LNCaP clone FGC (cell line): ENCODE results near the gene GNB1L.
"Not testable (repeated sequence)": the region's sequence is repeated elsewhere in the genome, so short reads cannot be mapped to it uniquely, and the experiment has no call there.

Experiments
- DNase-seq: peaks from one replicate; pipeline ENCODE4 v3.0.0-alpha.2; 2011; ENCODE audit warnings: low read depth
- H3K4me3 ChIP-seq: 2 replicates; pipeline ENCODE4 v1.5.1; 2011; ENCODE audit warnings: mild to moderate bottlenecking, low read depth, low read length, control low read depth
- TF ChIP-seq, protein P1 (sequence below): IDR thresholded peaks from 2 replicates; pipeline ENCODE4 v1.5.1; 2012; ENCODE audit warnings: mild to moderate bottlenecking; ENCODE audit not compliant: control insufficient read depth, insufficient read depth; ENCODE audit errors: extremely low read depth

Gene GNB1L

DNA sequence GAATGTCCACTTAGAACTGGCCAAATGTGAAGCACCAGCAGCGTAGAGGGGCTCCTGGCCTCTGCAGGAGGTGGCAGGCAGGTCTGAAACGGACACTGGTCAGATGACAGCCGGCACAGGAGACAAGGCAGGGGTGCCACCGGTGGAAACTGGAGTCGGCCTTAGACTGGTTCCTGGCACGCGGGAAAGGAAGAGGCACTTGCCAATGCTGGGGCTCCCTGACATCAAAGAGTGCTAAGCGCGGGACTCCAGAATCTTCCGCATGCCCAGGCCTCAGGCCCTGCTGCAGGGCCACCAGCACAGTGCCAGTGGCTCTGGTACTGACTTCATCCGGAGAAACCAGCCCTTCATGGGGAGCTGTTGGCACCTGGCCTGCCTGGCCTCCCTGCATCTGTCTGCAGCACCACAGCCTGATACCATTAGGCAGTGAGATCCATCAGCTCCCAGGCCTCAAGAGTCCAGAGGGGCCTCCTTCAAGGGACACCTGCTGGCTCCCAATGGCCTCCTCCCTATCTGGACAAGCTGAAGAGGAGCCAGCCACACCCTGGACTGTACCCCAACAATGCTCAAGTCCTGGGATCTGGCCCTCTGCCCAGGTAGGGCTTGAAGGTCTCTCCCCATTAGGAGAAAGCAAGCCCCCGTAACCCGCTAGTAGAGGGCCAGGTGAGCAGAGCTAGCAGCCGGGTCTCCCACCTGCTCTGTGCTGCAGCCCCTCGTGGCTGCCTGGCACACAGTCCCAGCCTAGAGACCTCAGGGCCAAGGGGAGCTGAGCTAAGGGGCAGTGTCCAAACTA is 29.7 kb upstream of the GNB1L start:
- TF ChIP-seq, protein P1, sequence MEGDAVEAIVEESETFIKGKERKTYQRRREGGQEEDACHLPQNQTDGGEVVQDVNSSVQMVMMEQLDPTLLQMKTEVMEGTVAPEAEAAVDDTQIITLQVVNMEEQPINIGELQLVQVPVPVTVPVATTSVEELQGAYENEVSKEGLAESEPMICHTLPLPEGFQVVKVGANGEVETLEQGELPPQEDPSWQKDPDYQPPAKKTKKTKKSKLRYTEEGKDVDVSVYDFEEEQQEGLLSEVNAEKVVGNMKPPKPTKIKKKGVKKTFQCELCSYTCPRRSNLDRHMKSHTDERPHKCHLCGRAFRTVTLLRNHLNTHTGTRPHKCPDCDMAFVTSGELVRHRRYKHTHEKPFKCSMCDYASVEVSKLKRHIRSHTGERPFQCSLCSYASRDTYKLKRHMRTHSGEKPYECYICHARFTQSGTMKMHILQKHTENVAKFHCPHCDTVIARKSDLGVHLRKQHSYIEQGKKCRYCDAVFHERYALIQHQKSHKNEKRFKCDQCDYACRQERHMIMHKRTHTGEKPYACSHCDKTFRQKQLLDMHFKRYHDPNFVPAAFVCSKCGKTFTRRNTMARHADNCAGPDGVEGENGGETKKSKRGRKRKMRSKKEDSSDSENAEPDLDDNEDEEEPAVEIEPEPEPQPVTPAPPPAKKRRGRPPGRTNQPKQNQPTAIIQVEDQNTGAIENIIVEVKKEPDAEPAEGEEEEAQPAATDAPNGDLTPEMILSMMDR = no peak
- DNase-seq = no peak
- no peak overlapping the region for H3K4me3 ChIP-seq

DNA sequence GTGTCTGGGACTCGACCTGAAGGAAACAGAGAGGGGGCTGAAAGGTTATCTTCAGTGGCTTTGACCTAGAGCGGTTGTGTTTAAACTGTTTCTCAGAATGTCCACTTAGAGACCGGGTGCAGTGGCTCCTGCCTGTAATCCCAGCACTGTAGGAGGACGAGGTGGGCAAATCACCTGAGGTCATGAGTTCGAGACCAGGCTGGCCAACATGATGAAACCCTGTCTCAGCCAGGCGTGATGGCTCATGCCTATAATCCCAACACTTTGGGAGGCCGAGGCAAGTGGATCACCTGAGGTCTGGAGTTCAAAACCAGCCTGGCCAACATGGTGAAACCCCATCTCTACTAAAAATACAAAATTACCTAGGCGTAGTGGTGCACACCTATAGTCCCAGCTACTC is 28.8 kb upstream of the GNB1L start:
- not testable (repeated sequence) for H3K4me3 ChIP-seq, DNase-seq

DNA sequence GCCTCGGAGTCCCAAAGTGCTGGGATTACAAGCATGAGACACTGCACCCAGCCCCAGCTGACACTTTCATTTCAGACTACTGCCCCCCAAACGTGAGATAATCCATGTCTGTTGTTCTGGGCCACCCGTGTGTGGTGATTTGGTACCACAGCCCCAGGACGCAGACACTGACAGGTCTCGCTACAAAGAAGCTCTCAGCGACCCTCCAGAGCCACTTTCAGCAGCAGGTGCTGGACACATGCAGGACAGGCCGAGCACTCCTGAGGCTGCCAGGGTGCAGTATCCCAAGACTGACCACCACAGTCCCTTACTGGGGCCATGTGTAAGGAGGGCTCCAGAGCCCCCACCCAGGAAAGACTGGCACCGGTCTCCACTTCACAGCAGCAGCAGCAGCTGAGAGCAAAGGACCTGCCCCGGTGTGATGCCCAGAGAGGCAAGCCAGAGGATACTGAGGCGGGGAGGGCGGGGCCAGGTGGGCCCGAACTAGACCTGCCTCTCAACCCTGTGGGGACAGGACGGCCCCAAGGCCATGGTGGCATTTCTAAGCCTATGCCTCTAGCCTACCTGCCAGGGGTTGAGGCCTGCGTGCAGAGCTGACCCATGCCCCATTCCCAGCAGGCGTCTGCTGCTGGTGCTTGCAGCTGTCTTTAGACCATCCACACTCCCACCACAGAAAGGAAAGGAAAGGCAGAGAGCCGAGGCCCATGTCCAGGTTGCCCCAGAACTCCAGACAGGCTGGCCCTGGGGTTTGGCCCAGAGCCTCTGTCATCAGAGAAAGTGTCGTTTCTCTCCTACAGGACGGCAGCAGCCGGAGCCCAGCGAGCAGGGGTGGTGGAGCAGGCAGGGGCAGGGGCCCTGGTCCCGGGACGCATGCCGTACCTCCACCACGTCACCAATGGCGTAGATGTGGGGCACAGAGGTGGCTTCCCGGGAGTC is 28.0 kb upstream of the GNB1L start:
- TF ChIP-seq, protein P1 = no peak
- DNase-seq = no peak
- no peak overlapping the region for H3K4me3 ChIP-seq

DNA sequence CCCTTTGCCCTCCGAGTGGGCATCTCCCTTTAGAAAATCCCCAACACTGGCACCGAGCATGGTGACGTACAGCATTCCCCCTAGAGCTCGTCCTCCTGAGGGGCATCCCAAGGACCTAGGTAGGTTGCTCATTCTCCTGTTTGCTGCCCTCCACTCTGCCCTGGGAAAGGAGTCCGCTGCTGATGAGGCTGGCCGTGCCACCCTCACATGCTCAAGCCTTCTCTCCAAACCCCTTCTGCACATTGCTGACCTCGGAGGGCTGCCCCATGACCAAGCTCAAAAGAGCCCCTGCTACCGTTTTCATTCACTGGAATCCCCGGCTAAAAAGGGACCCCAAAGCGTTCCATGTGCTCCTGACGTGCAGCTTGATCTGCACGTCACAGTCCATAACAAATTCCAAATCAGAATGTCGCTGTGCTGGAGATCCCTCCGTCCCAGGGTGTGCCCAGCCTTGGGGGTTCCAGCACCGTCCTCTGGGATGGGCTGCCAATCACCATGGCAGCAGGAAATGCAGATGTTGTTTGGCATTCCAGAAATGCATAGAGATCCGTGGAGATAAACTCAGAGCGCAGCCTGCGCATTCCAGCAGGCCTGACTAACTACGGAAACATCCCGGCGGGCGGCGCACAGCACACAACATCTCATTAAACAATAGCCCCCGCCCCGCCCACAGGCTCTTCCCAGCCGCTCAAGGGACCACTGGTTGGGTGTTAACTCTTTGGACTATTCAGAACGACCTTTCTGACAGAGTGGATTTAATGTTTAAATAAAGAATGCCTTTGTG is 26.3 kb upstream of the GNB1L start:
- TF ChIP-seq, protein P1 = no peak
- no peak for DNase-seq
- H3K4me3 ChIP-seq = no peak overlapping the region

DNA sequence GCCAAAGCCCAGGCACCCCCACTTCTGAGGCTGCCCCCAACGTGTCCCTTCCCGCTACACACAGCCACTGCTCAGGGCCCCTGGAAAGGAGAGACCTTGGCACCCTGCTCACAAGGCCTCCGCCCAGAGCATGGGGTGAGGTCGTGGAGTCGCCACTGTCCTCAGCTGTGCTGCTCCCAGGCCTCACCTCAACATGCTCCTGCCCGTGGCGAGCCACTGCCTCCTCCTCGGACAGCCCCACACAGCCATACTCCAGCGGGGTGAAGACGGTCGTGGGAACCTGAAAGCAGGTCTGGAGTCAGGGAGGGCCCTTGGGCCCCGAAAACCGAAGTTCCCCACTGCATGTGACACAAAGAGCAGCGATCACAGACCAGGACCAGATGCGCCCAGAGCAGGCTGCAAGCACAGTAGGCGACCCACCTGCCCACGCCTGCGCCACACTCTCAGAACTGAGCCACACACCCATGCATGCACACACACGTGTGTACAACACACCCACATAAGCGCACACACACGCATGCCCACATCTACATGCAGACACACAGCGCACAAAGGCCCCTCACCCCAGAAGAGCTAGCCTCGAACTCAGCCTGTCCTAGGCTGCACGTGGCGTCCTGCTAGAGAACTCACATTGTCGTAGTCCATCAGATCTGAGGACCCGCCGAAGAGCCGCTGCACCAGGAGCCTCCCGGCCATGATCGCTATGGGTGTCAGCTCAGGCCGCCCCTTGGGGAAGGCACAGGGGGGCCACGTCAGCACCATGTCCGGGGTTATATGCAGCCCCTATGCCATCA is 25.5 kb upstream of the GNB1L start:
- no peak overlapping the region for H3K4me3 ChIP-seq
- TF ChIP-seq, protein P1 = no peak
- DNase-seq = no peak

DNA sequence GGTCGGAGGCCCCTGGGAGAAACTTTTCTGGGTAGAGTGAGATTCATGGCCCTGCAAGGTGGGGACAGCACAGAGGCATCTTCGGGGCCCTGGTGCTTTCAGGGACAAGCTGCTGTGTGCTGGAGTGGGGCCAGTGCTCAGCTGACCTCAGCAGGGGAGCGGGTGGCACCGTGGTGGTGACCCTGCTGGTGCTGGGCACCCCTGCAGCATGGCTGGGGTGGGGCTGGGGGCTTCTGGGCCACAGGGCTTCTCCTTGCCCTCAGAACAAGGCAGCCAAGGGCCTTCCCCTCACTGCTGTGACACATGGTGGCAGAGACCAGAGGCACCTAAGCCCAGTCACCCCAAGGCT is 24.9 kb upstream of the GNB1L start:
- TF ChIP-seq, protein P1 = no peak
- no peak for DNase-seq
- H3K4me3 ChIP-seq = no peak overlapping the region

DNA sequence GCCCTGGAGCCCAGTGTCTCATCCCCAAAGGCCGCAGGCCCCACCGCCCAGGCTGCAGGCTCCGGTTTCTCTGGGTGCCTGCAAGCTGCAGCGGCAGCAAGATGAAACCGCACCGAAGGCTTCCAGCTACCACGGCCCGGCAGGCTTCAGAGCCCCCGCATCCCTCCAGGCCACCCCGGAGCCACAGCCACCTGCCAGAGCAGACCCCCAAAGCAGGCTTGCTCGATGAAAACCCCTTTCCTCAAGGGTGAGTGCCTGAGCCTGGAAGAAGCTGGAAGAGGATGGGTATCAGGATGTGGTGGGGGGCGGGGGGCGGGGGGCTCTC is 24.5 kb upstream of the GNB1L start:
- no peak for DNase-seq
- TF ChIP-seq, protein P1 = no peak
- H3K4me3 ChIP-seq = no peak overlapping the region
